Right lung (tissue), 10 donors: ENCODE results near the gene SLC9C1. TPM values are rescaled to one million over a fixed set of nuclear protein-coding genes. Genes with fewer than 3 reads are reported as not detected.

Experiments
- DNase-seq, 2 donors: peaks; one replicate each; pipeline ENCODE4 v3.0.0-alpha.2; 2013
- long read RNA-seq, 8 donors: transcript quantifications; one replicate each; lab custom pipeline, GENCODE V29; 2026
- polyA plus RNA-seq, 5 donors: library from polyadenylated mRNA; unstranded; fragments of 120-200 nt; gene quantifications; one replicate each; pipeline versions ENCODE4 v1.2.1 to v1.2.3, GENCODE V29; 2013; ENCODE audit warnings: inconsistent platforms in 1 of 5, low replicate concordance in 1 of 5; ENCODE audit not compliant: insufficient read length in 5 of 5, insufficient read depth in 1 of 5

The SLC9C1 gene
- 1 to 10 TPM in 2 of 5 donors, under 1 TPM in 3; 0.22 to 1.7 (median 0.98) TPM for polyA plus RNA-seq
- long read RNA-seq, donor 1: 0 reads
- long read RNA-seq, donor 2: 0 reads
- long read RNA-seq, donor 3, partial matches to known transcripts: 25 of 36 reads
- long read RNA-seq, donor 3, other reads (novel, unspliced or antisense): 11 of 36 reads
- long read RNA-seq, donor 4: 0 reads
- long read RNA-seq, donor 5: 0 reads
- long read RNA-seq, donor 6: 0 reads
- long read RNA-seq, donor 7: 0 reads
- long read RNA-seq, donor 8: 0 reads

GRCh38 chr3:112293368-112294321, at the start of gene SLC9C1:
TSS of gene SLC9C1 (minus strand) at chr3:112294216. CDS start at chr3:112286791, 7,425 bp downstream.
- peak; percentile 68 to 81 for DNase-seq

- no peak for DNase-seq
These were observed 47.4 kb upstream of the SLC9C1 start for GRCh38 chr3:112341386-112341785.

DNA sequence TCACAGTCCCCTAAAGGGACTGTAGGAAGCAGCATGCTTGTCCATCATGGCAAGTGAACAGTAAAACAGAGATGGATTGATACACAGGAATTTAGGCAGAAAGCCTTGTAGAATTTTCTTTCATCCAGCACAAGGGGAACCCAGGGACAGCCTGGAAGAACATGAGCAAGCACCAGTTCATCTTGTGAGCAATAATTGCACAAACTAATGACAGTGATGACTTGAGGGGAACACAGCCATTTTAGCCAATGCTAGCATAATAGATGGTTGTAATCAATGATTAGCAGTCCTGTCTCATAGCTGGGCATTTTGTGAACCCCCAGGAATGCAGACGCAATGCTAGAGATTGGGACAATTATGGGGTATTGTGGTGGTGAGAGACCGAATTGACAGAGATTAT, 45.6 kb upstream of the SLC9C1 start:
- DNase-seq: no peak

DNA sequence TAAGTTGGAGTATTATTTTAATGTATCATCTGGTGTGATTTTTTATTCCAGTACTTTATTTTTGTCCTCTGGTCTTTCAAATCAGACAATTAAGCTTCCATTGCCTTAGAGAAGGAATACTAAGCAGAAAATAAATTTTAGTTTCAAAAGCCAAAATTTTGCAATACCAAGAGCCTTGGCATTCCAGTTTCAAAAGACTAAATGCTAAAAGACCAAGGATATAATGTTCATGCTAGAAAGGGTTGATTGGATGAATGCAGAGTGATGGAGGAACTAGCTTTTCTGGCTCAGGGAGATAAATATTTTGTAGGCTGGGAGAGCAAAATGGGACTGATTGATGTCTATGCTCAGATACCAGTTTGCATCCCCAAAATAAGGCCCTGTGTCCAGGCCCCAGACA, 45.1 kb upstream of the SLC9C1 start:
- no peak for DNase-seq

DNA sequence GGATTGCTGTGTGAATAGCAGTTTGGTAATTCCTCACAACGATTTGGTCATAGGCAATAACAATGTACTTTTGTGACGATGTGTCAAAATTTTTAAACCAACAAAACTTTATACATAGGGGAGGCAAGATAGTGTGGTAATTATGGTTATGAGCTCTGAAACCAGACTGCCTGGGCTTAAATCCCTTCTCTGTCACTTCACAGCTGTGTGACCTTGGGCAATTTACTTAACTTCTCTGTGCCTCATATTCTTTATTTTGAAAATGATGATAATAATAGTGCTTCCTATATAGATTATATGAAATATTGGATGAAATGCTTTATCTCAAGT, 44.7 kb upstream of the SLC9C1 start:
- no peak for DNase-seq

GRCh38 chr3:112338021-112338726, 44.2 kb upstream of the SLC9C1 start:
- no peak for DNase-seq

- DNase-seq: no peak
These were observed 41.4 kb upstream of the SLC9C1 start for GRCh38 chr3:112335434-112335781.

GRCh38 chr3:112334691-112335433, 40.8 kb upstream of the SLC9C1 start:
- peak in 1 of 2 donors; percentile 31 for DNase-seq

DNA sequence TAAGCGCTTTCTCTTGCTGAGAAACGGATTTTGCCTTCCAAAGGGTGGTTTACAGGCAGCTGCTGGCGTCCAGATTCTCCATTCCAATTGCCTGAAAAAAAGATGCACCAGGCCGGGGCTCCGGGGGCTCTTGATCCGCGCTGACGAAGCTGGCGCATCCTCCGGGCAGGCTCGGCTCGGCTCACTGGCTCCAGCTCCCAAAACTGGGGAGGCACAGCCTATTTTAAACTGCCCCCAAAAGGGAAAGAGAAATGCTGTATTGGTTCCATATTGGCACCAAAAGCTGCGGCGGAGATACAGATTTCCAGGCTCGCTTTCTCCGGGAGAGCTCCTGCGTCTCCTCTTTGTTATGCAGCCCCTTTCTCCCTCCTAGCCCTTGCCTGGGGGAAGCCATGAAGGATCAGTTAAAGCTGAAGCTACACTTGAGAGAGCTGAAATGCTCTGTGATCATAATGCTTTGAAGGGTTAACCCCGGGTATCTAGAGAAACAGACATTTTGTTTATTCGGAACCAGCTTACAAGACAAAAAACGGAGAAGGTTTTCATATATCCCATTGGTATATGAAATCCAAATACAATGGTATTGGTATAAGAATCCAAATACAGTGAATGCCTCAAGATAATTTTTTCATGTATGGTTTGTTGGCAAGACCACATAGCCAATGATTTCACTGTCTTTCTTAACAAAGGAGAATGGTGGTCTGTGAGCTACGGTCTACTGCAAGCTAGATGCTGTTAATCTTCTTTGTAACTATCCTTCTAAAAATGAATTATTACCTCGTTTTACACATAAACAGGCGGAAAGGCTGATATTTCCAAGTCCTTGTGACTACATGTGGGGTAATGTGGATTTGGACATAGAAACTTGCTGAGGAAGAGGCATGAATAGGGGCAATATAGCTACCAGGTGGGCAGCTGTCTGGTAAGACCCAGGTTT, 39.6 kb upstream of the SLC9C1 start:
- peak; percentile 72 to 75 for DNase-seq

DNA sequence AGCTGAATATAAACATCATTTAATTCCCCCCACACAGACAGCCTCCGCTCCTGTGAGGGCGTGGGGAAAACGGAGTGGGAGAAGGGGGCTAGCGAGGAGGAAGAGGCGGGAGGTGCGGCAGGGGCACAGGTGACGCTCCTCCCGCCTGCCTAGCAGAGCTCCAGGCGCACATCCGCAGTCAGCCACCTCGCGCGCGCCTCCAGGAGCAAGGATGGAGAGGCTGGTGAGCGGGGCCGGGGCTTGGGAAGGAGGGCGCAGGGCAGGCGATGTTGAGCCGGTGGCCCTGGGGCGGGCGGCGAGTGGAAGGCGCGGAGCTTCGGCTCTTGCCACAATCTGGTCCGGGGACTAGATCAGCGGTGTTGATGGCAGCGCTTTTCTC, 39.0 kb upstream of the SLC9C1 start, which contains the start of gene CD200:
CD200 (plus strand) TSS at position 155 of the 379 bp plus-strand sequence; CDS start at position 212, 57 bp downstream.
- peak; percentile 63 to 69 for DNase-seq

- DNase-seq: no peak
These were observed 37.8 kb upstream of the SLC9C1 start for GRCh38 chr3:112331851-112332250.

GRCh38 chr3:112327371-112327951, 33.4 kb upstream of the SLC9C1 start:
- DNase-seq: peak in 1 of 2 donors; percentile 59

- DNase-seq: no peak
These were observed 28.0 kb upstream of the SLC9C1 start for GRCh38 chr3:112321867-112322652.

- no peak for DNase-seq
These were observed 26.7 kb upstream of the SLC9C1 start for GRCh38 chr3:112320691-112321090.

DNA sequence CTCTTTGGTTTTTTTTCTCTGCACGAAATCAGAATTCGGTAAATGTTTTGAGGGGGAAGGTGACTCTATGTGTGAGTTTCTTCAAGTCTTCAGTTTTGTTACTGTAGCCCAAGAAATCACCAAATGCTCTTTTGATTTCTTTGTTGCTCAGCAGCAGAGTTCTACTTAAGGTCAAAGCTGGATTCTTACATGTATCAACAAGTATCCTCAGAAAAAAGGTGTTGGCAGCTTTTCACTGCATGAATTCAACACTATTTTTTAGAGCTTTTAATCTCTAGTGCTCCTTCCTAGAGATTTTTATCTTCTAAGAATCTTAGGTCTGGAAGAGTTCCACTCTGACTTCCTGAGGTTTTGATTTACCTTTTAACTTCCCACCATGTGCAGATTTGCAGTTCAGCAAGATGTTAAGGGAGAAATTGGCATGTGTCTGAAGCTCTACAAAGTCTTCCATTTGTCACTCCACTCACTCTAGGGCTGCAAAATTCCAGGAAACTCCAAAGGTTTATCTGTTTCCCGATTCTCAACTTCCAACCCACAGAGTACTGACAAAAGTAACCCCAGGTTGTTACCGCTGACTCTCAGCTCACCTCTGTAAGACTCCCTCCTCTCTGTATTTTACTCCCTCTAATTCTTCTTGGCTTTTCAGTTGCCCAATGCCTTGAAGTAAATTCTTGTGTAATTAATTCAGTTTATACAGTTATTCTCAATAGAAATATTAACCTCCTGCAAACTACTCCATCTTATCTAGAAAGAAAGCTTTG, 25.7 kb upstream of the SLC9C1 start:
- no peak for DNase-seq

DNA sequence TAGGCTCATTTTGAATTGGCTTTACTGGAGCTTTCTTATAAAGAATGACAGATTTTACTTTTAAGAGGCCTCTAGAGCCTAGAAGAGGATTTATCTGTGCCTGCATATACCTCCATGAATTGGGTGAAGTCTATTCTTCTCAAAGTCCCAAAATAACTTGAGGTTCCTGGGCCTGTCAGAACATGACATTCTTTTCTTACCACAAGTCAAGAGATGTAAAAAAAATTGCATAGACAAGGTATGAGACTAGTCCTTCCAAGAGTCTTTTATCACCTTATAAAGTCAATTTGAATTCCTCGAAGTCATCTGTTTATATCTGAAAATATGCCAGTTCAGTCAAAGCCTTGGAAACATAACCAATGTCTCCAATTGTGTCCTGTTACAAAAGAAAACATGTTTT, 21.8 kb upstream of the SLC9C1 start:
- DNase-seq: no peak

DNA sequence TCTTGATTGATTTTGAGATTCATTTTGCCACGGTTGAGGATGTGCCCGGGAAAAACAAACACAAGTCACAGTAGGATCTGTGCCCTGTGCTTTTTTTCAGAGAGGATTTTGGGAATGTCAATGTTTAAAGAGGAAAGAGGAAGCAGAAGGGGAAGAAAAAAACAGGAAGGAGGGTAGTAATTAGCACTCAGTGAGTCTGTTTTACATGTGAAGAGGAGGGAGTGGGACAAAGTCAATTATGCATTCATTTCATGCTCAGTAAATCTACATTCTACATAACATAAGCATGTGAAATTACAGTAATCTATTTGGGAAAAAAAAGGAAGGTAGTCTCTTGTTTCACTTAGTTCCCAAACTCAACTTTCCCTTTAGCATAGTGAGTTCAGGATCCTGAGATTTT, 20.6 kb upstream of the SLC9C1 start:
- no peak for DNase-seq

GRCh38 chr3:112308151-112308911, 14.3 kb upstream of the SLC9C1 start:
- DNase-seq: no peak
